ENCODE measurements around the gene SERPINA10.

DNA sequence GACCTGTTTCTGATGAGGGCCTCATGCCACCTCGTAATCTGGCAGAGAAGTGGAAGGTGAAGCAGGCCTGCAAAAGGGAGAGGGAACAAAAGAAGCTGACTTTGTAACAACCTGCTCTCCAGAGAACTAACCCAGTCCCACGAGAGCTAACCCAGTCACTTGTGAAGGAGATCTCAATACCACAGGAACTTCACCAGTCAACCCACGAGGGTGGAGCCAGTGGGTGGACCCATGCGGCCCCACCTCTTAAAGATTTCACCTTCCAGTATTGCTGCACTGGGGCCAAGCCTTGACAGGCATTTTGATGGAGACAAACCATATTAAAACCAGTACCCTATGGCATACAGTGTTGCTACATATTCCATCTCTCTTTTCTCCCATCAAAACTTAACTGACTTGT lies 55.1 kb downstream of the SERPINA10 start:
- TF ChIP-seq, protein P1, sequence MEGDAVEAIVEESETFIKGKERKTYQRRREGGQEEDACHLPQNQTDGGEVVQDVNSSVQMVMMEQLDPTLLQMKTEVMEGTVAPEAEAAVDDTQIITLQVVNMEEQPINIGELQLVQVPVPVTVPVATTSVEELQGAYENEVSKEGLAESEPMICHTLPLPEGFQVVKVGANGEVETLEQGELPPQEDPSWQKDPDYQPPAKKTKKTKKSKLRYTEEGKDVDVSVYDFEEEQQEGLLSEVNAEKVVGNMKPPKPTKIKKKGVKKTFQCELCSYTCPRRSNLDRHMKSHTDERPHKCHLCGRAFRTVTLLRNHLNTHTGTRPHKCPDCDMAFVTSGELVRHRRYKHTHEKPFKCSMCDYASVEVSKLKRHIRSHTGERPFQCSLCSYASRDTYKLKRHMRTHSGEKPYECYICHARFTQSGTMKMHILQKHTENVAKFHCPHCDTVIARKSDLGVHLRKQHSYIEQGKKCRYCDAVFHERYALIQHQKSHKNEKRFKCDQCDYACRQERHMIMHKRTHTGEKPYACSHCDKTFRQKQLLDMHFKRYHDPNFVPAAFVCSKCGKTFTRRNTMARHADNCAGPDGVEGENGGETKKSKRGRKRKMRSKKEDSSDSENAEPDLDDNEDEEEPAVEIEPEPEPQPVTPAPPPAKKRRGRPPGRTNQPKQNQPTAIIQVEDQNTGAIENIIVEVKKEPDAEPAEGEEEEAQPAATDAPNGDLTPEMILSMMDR (conservative IDR thresholded peaks at IDR 0.05; ENCODE audit: low read length): no peak
- TF ChIP-seq EZH2phosphoT487 (IDR thresholded peaks at IDR 0.05; ENCODE audit: borderline replicate concordance): no peak
